LNCaP clone FGC (cell line): Measurements from ENCODE around the gene LRRC4C.

Experiments used
- DNase-seq: peaks from one replicate; pipeline ENCODE4 v3.0.0-alpha.2; 2011; ENCODE audit warnings: low read depth
- H3K4me3 ChIP-seq: 2 replicates; pipeline ENCODE4 v1.5.1; 2011; ENCODE audit warnings: mild to moderate bottlenecking, low read depth, low read length, control low read depth
- CTCF ChIP-seq: IDR thresholded peaks from 2 replicates; pipeline ENCODE4 v1.5.1; 2012; ENCODE audit warnings: mild to moderate bottlenecking; ENCODE audit not compliant: control insufficient read depth, insufficient read depth; ENCODE audit errors: extremely low read depth

Gene LRRC4C

GRCh38 chr11:40227730-40228129 lies 1231.7 kb downstream of the LRRC4C start:
- DNase-seq, result no peak
- TF ChIP-seq CTCF, result no peak

GRCh38 chr11:40226654-40227053 lies 1232.8 kb downstream of the LRRC4C start:
- TF ChIP-seq CTCF, result no peak
- H3K4me3 ChIP-seq, result no peak overlapping the region
- no peak for DNase-seq

More at GRCh38 chr11:40227730-40228129, 1231.7 kb downstream of the LRRC4C start:
- no peak overlapping the region for H3K4me3 ChIP-seq

GRCh38 chr11:40223596-40224330 lies 1235.7 kb downstream of the LRRC4C start:
- TF ChIP-seq CTCF, result no peak
- no peak for DNase-seq
- H3K4me3 ChIP-seq, result no peak overlapping the region

- no peak for DNase-seq
- no peak overlapping the region for H3K4me3 ChIP-seq
- no peak for TF ChIP-seq CTCF
These were observed 1240.1 kb downstream of the LRRC4C start for GRCh38 chr11:40219401-40219800.

- TF ChIP-seq CTCF, result no peak
- no peak for DNase-seq
- no peak overlapping the region for H3K4me3 ChIP-seq
These were observed 1243.9 kb downstream of the LRRC4C start for GRCh38 chr11:40215556-40215955.

GRCh38 chr11:40207416-40207815 lies 1252.0 kb downstream of the LRRC4C start:
- H3K4me3 ChIP-seq, result no peak overlapping the region
- DNase-seq, result no peak
- TF ChIP-seq CTCF, result no peak

- no peak overlapping the region for H3K4me3 ChIP-seq
- no peak for TF ChIP-seq CTCF
- no peak for DNase-seq
These were observed 1255.2 kb downstream of the LRRC4C start for GRCh38 chr11:40204228-40204627.
